ENCODE results near the gene ADAP1. TPM values are rescaled to one million over a fixed set of nuclear protein-coding genes. Genes with fewer than 3 reads are reported as not detected.

The ADAP1 gene
- total RNA-seq, 6 experiments from 2014 or later = 1.4 to 4.2 (median 2.7) TPM

GRCh38 chr7:959271-959670 is 4.8 kb upstream of the ADAP1 start:
- no peak for ATAC-seq
- WGBS (ENCODE audit: insufficient coverage, low coverage, low lambda C conversion rate, missing lambda C conversion rate) = 82% methylated on average over 20 of the region's 20 CpGs

GRCh38 chr7:958221-959200 is 4.0 kb upstream of the ADAP1 start:
- Histone ChIP-seq H3K27ac (no peak overlapping the region), H3K36me3 (no peaks in the 10 kb centered on the region), H3K27me3 (peaks cover 0 to 3% of the 10 kb centered on the region in 2 donors), H3K4me3 (no peak overlapping the region), H3K9me3 (no peaks in the 10 kb centered on the region), H3K4me1 (peaks cover 0 to 5% (median 0%) of the 10 kb centered on the region in 4 donors)
- intact Hi-C loops (cut with DNase I) = no loop called here
- no peak for TF ChIP-seq POLR2A (IDR thresholded peaks at IDR 0.05)
- no peak for TF ChIP-seq CTCF (IDR thresholded peaks at IDR 0.05)
- 57% methylated on average over 6 of the region's 36 CpGs for WGBS (ENCODE audit: insufficient coverage, low coverage, low lambda C conversion rate, missing lambda C conversion rate)
- peak in 2 of 3 donors; percentile 17 to 44 for DNase-seq
- no peak for ATAC-seq

More at GRCh38 chr7:959271-959670, 4.8 kb upstream of the ADAP1 start:
- no peaks in the 10 kb centered on the region for H3K36me3 ChIP-seq
- TF ChIP-seq CTCF (IDR thresholded peaks at IDR 0.05) = no peak
- H3K4me1 ChIP-seq = no peaks in the 10 kb centered on the region
- no peak overlapping the region for H3K4me3 ChIP-seq
- H3K9me3 ChIP-seq = no peaks in the 10 kb centered on the region
- peak in 2 of 3 donors; percentile 16 to 17 for DNase-seq
- intact Hi-C loops (cut with DNase I) = no loop called here
- H3K27me3 ChIP-seq = no peaks in the 10 kb centered on the region
- no peak overlapping the region for H3K27ac ChIP-seq

GRCh38 chr7:957418-958220 is 3.1 kb upstream of the ADAP1 start:
- Histone ChIP-seq H3K27ac (no peak overlapping the region), H3K4me3 (no peak overlapping the region), H3K4me1 (peaks cover 0 to 9% (median 0%) of the 10 kb centered on the region in 4 donors), H3K36me3 (no peaks in the 10 kb centered on the region), H3K9me3 (no peaks in the 10 kb centered on the region), H3K27me3 (peaks cover 0 to 3% of the 10 kb centered on the region in 2 donors)
- peak in 2 of 3 donors; percentile 67 to 75 for DNase-seq
- peak; percentile 47 to 69 (median 55) for ATAC-seq
- intact Hi-C loops (cut with DNase I) = no loop called here
- TF ChIP-seq CTCF (IDR thresholded peaks at IDR 0.05) (no peak), POLR2A (IDR thresholded peaks at IDR 0.05) (no peak)
- WGBS (ENCODE audit: insufficient coverage, low coverage, low lambda C conversion rate, missing lambda C conversion rate) = 55% methylated on average over 2 of the region's 32 CpGs

- Histone ChIP-seq H3K36me3 (no peaks in the 10 kb centered on the region), H3K4me1 (peaks cover 0 to 9% (median 0%) of the 10 kb centered on the region in 4 donors), H3K4me3 (no peak overlapping the region), H3K9me3 (no peaks in the 10 kb centered on the region), H3K27me3 (peaks cover 0 to 3% of the 10 kb centered on the region in 2 donors), H3K27ac (no peak overlapping the region)
- 76% methylated on average over 7 of the region's 10 CpGs for WGBS (ENCODE audit: insufficient coverage, low coverage, low lambda C conversion rate, missing lambda C conversion rate)
- TF ChIP-seq POLR2A (IDR thresholded peaks at IDR 0.05) (no peak), CTCF (IDR thresholded peaks at IDR 0.05) (no peak)
- peak in 2 of 3 donors; percentile 11 to 48 for DNase-seq
- intact Hi-C loops (cut with DNase I) = no loop called here
- ATAC-seq = no peak
Observed at GRCh38 chr7:956031-956430, 1.6 kb upstream of the ADAP1 start.
